Measurements from ENCODE around the gene MEF2A.

MEF2A gene

GRCh38 chr15:99613481-99613880 is 47.7 kb downstream of the MEF2A start:
- no peak overlapping the region for H3K9ac ChIP-seq (ENCODE audit: low read depth, low read length)
- H3K4me3 ChIP-seq (ENCODE audit: low read length): no peak overlapping the region
- H3K27ac ChIP-seq (ENCODE audit: low read length): no peak overlapping the region
- no peaks in the 10 kb centered on the region for H3K36me3 ChIP-seq (ENCODE audit: insufficient read depth, low read depth, low read length)
- no peaks in the 10 kb centered on the region for H3K27me3 ChIP-seq (ENCODE audit: insufficient read depth, low read length)
- H3K4me1 ChIP-seq (ENCODE audit: insufficient read depth, low read length): peaks cover 16% of the 10 kb centered on the region; the same call in 1 of the 2 replicates
- H3K9me3 ChIP-seq (ENCODE audit: insufficient read depth, low read depth, low read length): no peaks in the 10 kb centered on the region

- H3K27ac ChIP-seq (ENCODE audit: low read length): no peak overlapping the region
- no peaks in the 10 kb centered on the region for H3K27me3 ChIP-seq (ENCODE audit: insufficient read depth, low read length)
- no peaks in the 10 kb centered on the region for H3K9me3 ChIP-seq (ENCODE audit: insufficient read depth, low read depth, low read length)
- no peak overlapping the region for H3K4me3 ChIP-seq (ENCODE audit: low read length)
- peaks cover 22% of the 10 kb centered on the region; the same call in 1 of the 2 replicates for H3K4me1 ChIP-seq (ENCODE audit: insufficient read depth, low read length)
- H3K9ac ChIP-seq (ENCODE audit: low read depth, low read length): no peak overlapping the region
- H3K36me3 ChIP-seq (ENCODE audit: insufficient read depth, low read depth, low read length): no peaks in the 10 kb centered on the region
These were observed 48.3 kb downstream of the MEF2A start for GRCh38 chr15:99613887-99614647.

GRCh38 chr15:99614749-99615288 is 49.0 kb downstream of the MEF2A start:
- Histone ChIP-seq H3K9me3 (ENCODE audit: insufficient read depth, low read depth, low read length) (no peaks in the 10 kb centered on the region), H3K4me3 (ENCODE audit: low read length) (no peak overlapping the region), H3K36me3 (ENCODE audit: insufficient read depth, low read depth, low read length) (no peaks in the 10 kb centered on the region), H3K4me1 (ENCODE audit: insufficient read depth, low read length) (peaks cover 25% of the 10 kb centered on the region; the same call in 1 of the 2 replicates), H3K27ac (ENCODE audit: low read length) (no peak overlapping the region), H3K9ac (ENCODE audit: low read depth, low read length) (no peak overlapping the region), H3K27me3 (ENCODE audit: insufficient read depth, low read length) (no peaks in the 10 kb centered on the region)

GRCh38 chr15:99615460-99615859 is 49.7 kb downstream of the MEF2A start:
- H3K4me3 ChIP-seq (ENCODE audit: low read length): no peak overlapping the region
- H3K4me1 ChIP-seq (ENCODE audit: insufficient read depth, low read length): peaks cover 28% of the 10 kb centered on the region
- H3K9me3 ChIP-seq (ENCODE audit: insufficient read depth, low read depth, low read length): no peaks in the 10 kb centered on the region
- no peaks in the 10 kb centered on the region for H3K27me3 ChIP-seq (ENCODE audit: insufficient read depth, low read length)
- H3K27ac ChIP-seq (ENCODE audit: low read length): no peak overlapping the region
- H3K9ac ChIP-seq (ENCODE audit: low read depth, low read length): no peak overlapping the region
- H3K36me3 ChIP-seq (ENCODE audit: insufficient read depth, low read depth, low read length): no peaks in the 10 kb centered on the region

GRCh38 chr15:99616129-99616528 is 50.3 kb downstream of the MEF2A start:
- Histone ChIP-seq H3K36me3 (ENCODE audit: insufficient read depth, low read depth, low read length) (no peaks in the 10 kb centered on the region), H3K4me1 (ENCODE audit: insufficient read depth, low read length) (peaks cover 28% of the 10 kb centered on the region), H3K27me3 (ENCODE audit: insufficient read depth, low read length) (no peaks in the 10 kb centered on the region), H3K9me3 (ENCODE audit: insufficient read depth, low read depth, low read length) (no peaks in the 10 kb centered on the region), H3K4me3 (ENCODE audit: low read length) (no peak overlapping the region), H3K9ac (ENCODE audit: low read depth, low read length) (no peak overlapping the region), H3K27ac (ENCODE audit: low read length) (no peak overlapping the region)

- H3K27me3 ChIP-seq (ENCODE audit: insufficient read depth, low read length): no peaks in the 10 kb centered on the region
- H3K27ac ChIP-seq (ENCODE audit: low read length): no peak overlapping the region
- H3K36me3 ChIP-seq (ENCODE audit: insufficient read depth, low read depth, low read length): no peaks in the 10 kb centered on the region
- H3K4me1 ChIP-seq (ENCODE audit: insufficient read depth, low read length): peaks cover 28% of the 10 kb centered on the region
- H3K9me3 ChIP-seq (ENCODE audit: insufficient read depth, low read depth, low read length): no peaks in the 10 kb centered on the region
- no peak overlapping the region for H3K9ac ChIP-seq (ENCODE audit: low read depth, low read length)
- no peak overlapping the region for H3K4me3 ChIP-seq (ENCODE audit: low read length)
These were observed 51.1 kb downstream of the MEF2A start for GRCh38 chr15:99616773-99617342.

- H3K9me3 ChIP-seq (ENCODE audit: insufficient read depth, low read depth, low read length): no peaks in the 10 kb centered on the region
- peak overlapping the region; percentile 13; the same call in 1 of the 2 replicates for H3K9ac ChIP-seq (ENCODE audit: low read depth, low read length)
- H3K36me3 ChIP-seq (ENCODE audit: insufficient read depth, low read depth, low read length): no peaks in the 10 kb centered on the region
- H3K4me1 ChIP-seq (ENCODE audit: insufficient read depth, low read length): peaks cover 24% of the 10 kb centered on the region
- H3K4me3 ChIP-seq (ENCODE audit: low read length): 0 out of 2 replicates have a peak overlapping the region, but pooled peaks have one; percentile 6
- H3K27ac ChIP-seq (ENCODE audit: low read length): no peak overlapping the region
- no peaks in the 10 kb centered on the region for H3K27me3 ChIP-seq (ENCODE audit: insufficient read depth, low read length)
These were observed 53.2 kb downstream of the MEF2A start for GRCh38 chr15:99618941-99619411.

GRCh38 chr15:99619712-99620111 is 53.9 kb downstream of the MEF2A start:
- H3K36me3 ChIP-seq (ENCODE audit: insufficient read depth, low read depth, low read length): 0 out of 2 replicates have a peak, but pooled peaks cover under 1% of the 10 kb centered on the region
- H3K27me3 ChIP-seq (ENCODE audit: insufficient read depth, low read length): no peaks in the 10 kb centered on the region
- H3K9ac ChIP-seq (ENCODE audit: low read depth, low read length): no peak overlapping the region
- H3K4me3 ChIP-seq (ENCODE audit: low read length): no peak overlapping the region
- no peak overlapping the region for H3K27ac ChIP-seq (ENCODE audit: low read length)
- H3K9me3 ChIP-seq (ENCODE audit: insufficient read depth, low read depth, low read length): peaks cover 5% of the 10 kb centered on the region; the same call in 1 of the 2 replicates
- H3K4me1 ChIP-seq (ENCODE audit: insufficient read depth, low read length): peaks cover 20% of the 10 kb centered on the region

GRCh38 chr15:99620178-99620577 is 54.4 kb downstream of the MEF2A start:
- H3K36me3 ChIP-seq (ENCODE audit: insufficient read depth, low read depth, low read length): 0 out of 2 replicates have a peak, but pooled peaks cover 3% of the 10 kb centered on the region
- H3K4me3 ChIP-seq (ENCODE audit: low read length): no peak overlapping the region
- peaks cover 10% of the 10 kb centered on the region; the same call in 1 of the 2 replicates for H3K9me3 ChIP-seq (ENCODE audit: insufficient read depth, low read depth, low read length)
- no peak overlapping the region for H3K27ac ChIP-seq (ENCODE audit: low read length)
- H3K4me1 ChIP-seq (ENCODE audit: insufficient read depth, low read length): peaks cover 16% of the 10 kb centered on the region
- no peaks in the 10 kb centered on the region for H3K27me3 ChIP-seq (ENCODE audit: insufficient read depth, low read length)
- no peak overlapping the region for H3K9ac ChIP-seq (ENCODE audit: low read depth, low read length)

GRCh38 chr15:99621767-99622166 is 56.0 kb downstream of the MEF2A start:
- H3K4me1 ChIP-seq (ENCODE audit: insufficient read depth, low read length): peaks cover 15% of the 10 kb centered on the region
- H3K27me3 ChIP-seq (ENCODE audit: insufficient read depth, low read length): no peaks in the 10 kb centered on the region
- no peak overlapping the region for H3K27ac ChIP-seq (ENCODE audit: low read length)
- H3K4me3 ChIP-seq (ENCODE audit: low read length): no peak overlapping the region
- peaks cover 19% of the 10 kb centered on the region for H3K9me3 ChIP-seq (ENCODE audit: insufficient read depth, low read depth, low read length)
- H3K36me3 ChIP-seq (ENCODE audit: insufficient read depth, low read depth, low read length): 0 out of 2 replicates have a peak, but pooled peaks cover 3% of the 10 kb centered on the region
- no peak overlapping the region for H3K9ac ChIP-seq (ENCODE audit: low read depth, low read length)

- no peak overlapping the region for H3K27ac ChIP-seq (ENCODE audit: low read length)
- H3K9ac ChIP-seq (ENCODE audit: low read depth, low read length): peak overlapping the region; percentile 61; the same call in 1 of the 2 replicates
- H3K4me3 ChIP-seq (ENCODE audit: low read length): peak overlapping the region; percentile 7; the same call in 1 of the 2 replicates
- 0 out of 2 replicates have a peak, but pooled peaks cover 3% of the 10 kb centered on the region for H3K36me3 ChIP-seq (ENCODE audit: insufficient read depth, low read depth, low read length)
- H3K27me3 ChIP-seq (ENCODE audit: insufficient read depth, low read length): no peaks in the 10 kb centered on the region
- peaks cover 19% of the 10 kb centered on the region for H3K9me3 ChIP-seq (ENCODE audit: insufficient read depth, low read depth, low read length)
- peaks cover 27% of the 10 kb centered on the region for H3K4me1 ChIP-seq (ENCODE audit: insufficient read depth, low read length)
These were observed 62.7 kb downstream of the MEF2A start for GRCh38 chr15:99628374-99629001.
